Peyer's patch (tissue), 4 donors: ENCODE measurements around the gene CCDC88A. TPM values are rescaled to one million over a fixed set of nuclear protein-coding genes. Genes with fewer than 3 reads are reported as not detected.

Experiments used
- DNase-seq, 3 donors: peaks; one replicate each; pipeline ENCODE4 v3.0.0-alpha.2; 2017 to 2019
- H3K27ac ChIP-seq, 4 donors: fragments of 200-600 bp; sonication (generic); one replicate each; pipeline ENCODE4 v1.5.1; 2016 to 2019
- H3K27me3 ChIP-seq, 2 donors: fragments of 200-600 bp; sonication (generic); one replicate each; pipeline ENCODE4 v1.5.1; 2019
- H3K36me3 ChIP-seq, 3 donors: fragments of 200-600 bp; sonication (generic); one replicate each; pipeline ENCODE4 v1.5.1; 2016 to 2019
- H3K4me1 ChIP-seq, 4 donors: fragments of 200-600 bp; sonication (generic); one replicate each; pipeline ENCODE4 v1.5.1; 2016 to 2019
- H3K4me3 ChIP-seq, 4 donors: fragments of 200-600 bp; sonication (generic); 1 replicate in 3 of 4; 2 replicates in 1 of 4; pipeline ENCODE4 v1.5.1; 2016 to 2019; ENCODE audit warnings: mild to moderate bottlenecking in 1 of 4
- H3K9me3 ChIP-seq, 4 donors: fragments of 200-600 bp; sonication (generic); one replicate each; pipeline ENCODE4 v1.5.1; 2016 to 2019; ENCODE audit warnings: mild to moderate bottlenecking in 1 of 4
- POLR2A ChIP-seq, 2 donors: fragments of 450-650 bp; IDR thresholded peaks; one replicate each; pipeline ENCODE4 v1.5.1; 2017; ENCODE audit warnings: antibody characterized with exemption in 2 of 2, mild to moderate bottlenecking in 2 of 2, moderate library complexity in 2 of 2
- total RNA-seq, 4 donors: library from RNA; depleted of rRNA; stranded (reverse); fragments of >200 nt; gene quantifications; one replicate each; pipeline ENCODE4 v1.1.0, GENCODE V29; 2016
- TF ChIP-seq, protein P1 (sequence below), 6 experiments: fragments of 450-650 bp in 4 of 6; fragments of 200-600 bp in 2 of 6; sonication (generic) in 1 of 6; IDR thresholded peaks; one replicate each; pipeline ENCODE4 v1.5.1; 2017 to 2019; ENCODE audit warnings: antibody characterized with exemption in 6 of 6, mild to moderate bottlenecking in 3 of 6, moderate library complexity in 1 of 6

CCDC88A gene
- total RNA-seq, 4 donors from 2014 or later: 7.7 to 95.7 (median 16.9) TPM

DNA sequence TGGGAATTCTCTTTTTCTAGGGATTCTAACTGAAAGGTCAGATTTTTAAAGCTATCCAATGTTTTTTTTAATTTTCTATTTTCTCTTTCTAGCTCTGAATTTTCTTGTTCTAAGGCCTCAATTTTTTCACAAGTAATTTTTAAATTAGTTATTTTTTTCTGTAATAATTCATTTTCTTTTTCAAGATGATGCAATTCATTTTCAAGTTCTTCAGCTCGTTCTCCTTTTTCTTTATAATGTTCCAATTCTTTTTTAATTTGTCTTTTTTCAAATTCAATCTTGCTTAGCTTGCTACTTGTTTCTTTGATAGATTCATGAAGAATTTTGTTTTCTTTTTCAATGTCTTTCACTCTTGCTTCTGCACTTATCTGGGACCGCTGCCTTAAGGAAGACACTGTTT, 84.9 kb downstream of the CCDC88A start:
- Histone ChIP-seq H3K4me3 (no peak overlapping the region), H3K9me3 (no peaks in the 10 kb centered on the region), H3K36me3 (no peaks in the 10 kb centered on the region), H3K27ac (no peak overlapping the region), H3K4me1 (no peaks in the 10 kb centered on the region), H3K27me3 (no peaks in the 10 kb centered on the region)
- no peak for TF ChIP-seq POLR2A (IDR thresholded peaks at IDR 0.05)
- TF ChIP-seq, protein P1, sequence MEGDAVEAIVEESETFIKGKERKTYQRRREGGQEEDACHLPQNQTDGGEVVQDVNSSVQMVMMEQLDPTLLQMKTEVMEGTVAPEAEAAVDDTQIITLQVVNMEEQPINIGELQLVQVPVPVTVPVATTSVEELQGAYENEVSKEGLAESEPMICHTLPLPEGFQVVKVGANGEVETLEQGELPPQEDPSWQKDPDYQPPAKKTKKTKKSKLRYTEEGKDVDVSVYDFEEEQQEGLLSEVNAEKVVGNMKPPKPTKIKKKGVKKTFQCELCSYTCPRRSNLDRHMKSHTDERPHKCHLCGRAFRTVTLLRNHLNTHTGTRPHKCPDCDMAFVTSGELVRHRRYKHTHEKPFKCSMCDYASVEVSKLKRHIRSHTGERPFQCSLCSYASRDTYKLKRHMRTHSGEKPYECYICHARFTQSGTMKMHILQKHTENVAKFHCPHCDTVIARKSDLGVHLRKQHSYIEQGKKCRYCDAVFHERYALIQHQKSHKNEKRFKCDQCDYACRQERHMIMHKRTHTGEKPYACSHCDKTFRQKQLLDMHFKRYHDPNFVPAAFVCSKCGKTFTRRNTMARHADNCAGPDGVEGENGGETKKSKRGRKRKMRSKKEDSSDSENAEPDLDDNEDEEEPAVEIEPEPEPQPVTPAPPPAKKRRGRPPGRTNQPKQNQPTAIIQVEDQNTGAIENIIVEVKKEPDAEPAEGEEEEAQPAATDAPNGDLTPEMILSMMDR (IDR thresholded peaks at IDR 0.05): no peak
- DNase-seq: no peak

DNA sequence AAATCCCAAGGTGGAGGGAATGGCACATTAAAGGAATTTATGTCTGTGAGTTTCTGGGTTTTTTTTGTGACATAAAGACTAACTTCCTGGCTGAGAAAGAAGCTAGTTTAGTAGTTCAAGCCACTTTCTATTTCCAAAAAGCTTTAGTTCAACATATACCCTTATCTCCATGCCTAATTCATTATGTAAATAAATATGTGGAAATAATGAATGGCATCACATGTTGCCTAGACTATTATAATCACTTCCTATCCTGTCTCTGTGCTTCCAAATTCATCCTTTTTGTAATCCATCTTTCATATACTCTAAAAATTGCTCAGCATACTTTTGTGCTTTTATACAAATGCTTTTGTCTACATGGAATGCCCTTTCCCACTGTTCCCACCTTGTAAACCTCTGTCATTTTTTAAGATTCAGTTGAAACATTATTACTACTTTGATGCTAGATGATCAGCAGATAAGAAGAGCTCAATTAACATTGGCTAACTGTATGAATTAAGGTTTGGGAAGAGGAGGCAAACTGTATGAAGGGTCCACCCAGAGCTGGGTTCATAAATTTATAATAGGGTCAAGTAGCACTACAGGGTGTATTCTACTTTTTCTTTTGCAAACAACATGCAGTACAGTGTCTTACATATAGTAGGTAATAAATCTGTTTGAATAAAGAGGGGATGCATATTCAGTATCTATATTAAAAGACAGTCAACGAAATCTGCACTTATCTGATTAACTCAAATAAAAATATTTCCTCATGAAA, 88.9 kb downstream of the CCDC88A start:
- no peaks in the 10 kb centered on the region for H3K36me3 ChIP-seq
- H3K27ac ChIP-seq: no peak overlapping the region
- H3K9me3 ChIP-seq: no peaks in the 10 kb centered on the region
- no peaks in the 10 kb centered on the region for H3K4me1 ChIP-seq
- DNase-seq: no peak
- TF ChIP-seq, protein P1 (IDR thresholded peaks at IDR 0.05): no peak
- TF ChIP-seq POLR2A (IDR thresholded peaks at IDR 0.05): no peak
- no peaks in the 10 kb centered on the region for H3K27me3 ChIP-seq
- H3K4me3 ChIP-seq: no peak overlapping the region

DNA sequence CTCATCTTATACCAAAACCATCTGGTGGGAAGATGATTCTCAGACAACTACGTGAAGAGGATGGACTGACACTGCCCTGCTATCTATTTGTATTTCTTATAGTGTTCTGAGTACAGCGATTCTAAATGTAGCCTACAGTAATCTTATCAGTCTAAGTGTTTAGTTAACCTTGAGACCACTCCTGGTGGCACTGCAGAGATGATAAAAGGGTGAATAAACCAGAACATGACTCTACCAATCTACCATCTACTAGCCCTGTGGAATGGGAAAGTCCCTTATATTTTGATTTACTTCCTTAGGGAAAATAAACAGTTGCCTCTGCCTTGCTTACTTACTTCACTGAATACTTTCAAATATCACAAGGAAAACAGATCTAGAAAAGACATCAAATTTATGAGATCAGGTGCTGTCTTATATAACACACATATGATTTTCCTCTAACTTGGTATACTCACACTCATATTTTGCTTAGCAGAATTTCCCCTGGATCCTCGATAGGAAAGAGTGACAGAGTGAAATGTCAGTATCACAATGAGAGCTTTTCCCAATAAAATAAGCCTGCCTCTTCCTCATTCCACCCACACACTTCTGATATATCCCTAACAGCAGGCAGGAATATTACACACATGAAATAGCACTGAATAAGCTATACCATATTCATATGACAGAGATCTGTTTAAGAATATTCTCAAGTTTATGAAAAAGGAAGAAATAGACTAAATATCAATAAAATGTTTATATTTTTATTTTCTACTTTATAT, 92.0 kb downstream of the CCDC88A start:
- H3K27ac ChIP-seq: no peak overlapping the region
- no peak for TF ChIP-seq POLR2A (IDR thresholded peaks at IDR 0.05)
- TF ChIP-seq, protein P1 (IDR thresholded peaks at IDR 0.05): no peak
- DNase-seq: no peak
- H3K4me3 ChIP-seq: no peak overlapping the region
- no peaks in the 10 kb centered on the region for H3K4me1 ChIP-seq
- H3K9me3 ChIP-seq: no peaks in the 10 kb centered on the region
- no peaks in the 10 kb centered on the region for H3K27me3 ChIP-seq
- peaks cover 0 to 2% (median 0%) of the 10 kb centered on the region in 3 donors for H3K36me3 ChIP-seq

DNA sequence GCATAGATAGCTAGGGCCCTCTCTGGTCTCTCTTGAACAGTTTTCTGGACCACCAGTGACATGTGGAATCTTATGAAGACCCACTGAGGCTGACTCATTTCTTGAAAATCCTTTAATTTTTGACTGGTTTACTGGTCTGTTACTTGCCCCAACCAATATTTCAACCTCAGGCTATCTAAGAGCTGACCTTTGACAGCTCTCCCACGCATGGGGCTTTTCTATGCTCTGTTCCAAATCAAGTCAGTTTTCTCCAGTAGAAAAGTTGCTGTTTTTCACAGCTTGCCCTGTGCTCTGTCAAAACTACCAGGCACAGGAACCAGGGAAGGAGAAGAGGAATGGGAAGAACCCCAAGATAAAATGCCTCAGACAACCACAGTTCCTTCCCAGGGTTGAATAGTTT, 104.7 kb downstream of the CCDC88A start:
- Histone ChIP-seq H3K27ac (no peak overlapping the region), H3K9me3 (no peaks in the 10 kb centered on the region), H3K27me3 (no peaks in the 10 kb centered on the region), H3K36me3 (no peaks in the 10 kb centered on the region), H3K4me3 (no peak overlapping the region), H3K4me1 (no peaks in the 10 kb centered on the region)
- DNase-seq: no peak
- TF ChIP-seq POLR2A (IDR thresholded peaks at IDR 0.05): no peak
- TF ChIP-seq, protein P1 (IDR thresholded peaks at IDR 0.05): no peak

DNA sequence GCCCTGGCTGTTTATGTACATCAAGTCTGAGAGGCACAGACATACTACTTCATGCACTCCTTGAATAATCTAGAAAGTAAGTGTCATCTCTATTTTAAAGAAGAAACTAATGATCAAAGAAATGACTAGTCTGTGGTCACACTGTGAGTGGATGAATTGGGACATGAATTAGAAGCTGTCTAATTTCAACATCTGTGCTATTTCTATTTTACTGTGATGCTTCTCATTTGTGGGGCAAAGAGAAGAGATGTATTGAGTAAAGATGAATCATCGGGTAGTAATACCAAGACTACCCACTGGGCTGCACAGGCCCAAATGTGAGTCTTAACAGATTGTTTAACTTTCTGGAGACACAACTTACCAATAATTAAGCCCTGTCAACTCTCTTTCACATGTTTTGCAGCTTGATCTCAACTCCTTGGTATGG, 108.2 kb downstream of the CCDC88A start:
- no peaks in the 10 kb centered on the region for H3K27me3 ChIP-seq
- no peak for DNase-seq
- no peak for TF ChIP-seq POLR2A (IDR thresholded peaks at IDR 0.05)
- TF ChIP-seq, protein P1 (IDR thresholded peaks at IDR 0.05): no peak
- H3K4me1 ChIP-seq: no peaks in the 10 kb centered on the region
- H3K36me3 ChIP-seq: no peaks in the 10 kb centered on the region
- no peaks in the 10 kb centered on the region for H3K9me3 ChIP-seq
- H3K4me3 ChIP-seq: no peak overlapping the region
- no peak overlapping the region for H3K27ac ChIP-seq
